Measurements from ENCODE around the gene INPP5A.

INPP5A gene

GRCh38 chr10:132611986-132612385, 74.4 kb downstream of the INPP5A start:
- DNase-seq (ENCODE audit: low read depth): no peak

GRCh38 chr10:132612571-132613504, 75.3 kb downstream of the INPP5A start:
- DNase-seq (ENCODE audit: low read depth): no peak

- no peak for DNase-seq (ENCODE audit: low read depth)
Observed at GRCh38 chr10:132613566-132614348, 76.2 kb downstream of the INPP5A start.

GRCh38 chr10:132614431-132615340, 77.1 kb downstream of the INPP5A start:
- no peak for DNase-seq (ENCODE audit: low read depth)

- no peak for DNase-seq (ENCODE audit: low read depth)
Observed at GRCh38 chr10:132615341-132616169, 78.0 kb downstream of the INPP5A start.

- peak; percentile 37 for DNase-seq (ENCODE audit: low read depth)
Observed at GRCh38 chr10:132616170-132616995, 78.8 kb downstream of the INPP5A start.

- DNase-seq (ENCODE audit: low read depth): no peak
Observed at GRCh38 chr10:132616996-132617736, 79.6 kb downstream of the INPP5A start.

GRCh38 chr10:132617737-132618052, 80.1 kb downstream of the INPP5A start:
- no peak for DNase-seq (ENCODE audit: low read depth)

- no peak for DNase-seq (ENCODE audit: low read depth)
Observed at GRCh38 chr10:132618158-132618919, 80.8 kb downstream of the INPP5A start.

- no peak for DNase-seq (ENCODE audit: low read depth)
Observed at GRCh38 chr10:132619927-132620326, 82.3 kb downstream of the INPP5A start.

GRCh38 chr10:132624061-132624846, 86.7 kb downstream of the INPP5A start:
- no peak for DNase-seq (ENCODE audit: low read depth)

- DNase-seq (ENCODE audit: low read depth): no peak
Observed at GRCh38 chr10:132624847-132625471, 87.4 kb downstream of the INPP5A start.

GRCh38 chr10:132626019-132626760, 88.6 kb downstream of the INPP5A start:
- DNase-seq (ENCODE audit: low read depth): no peak

GRCh38 chr10:132626761-132627665, 89.4 kb downstream of the INPP5A start:
- no peak for DNase-seq (ENCODE audit: low read depth)

- DNase-seq (ENCODE audit: low read depth): no peak
Observed at GRCh38 chr10:132627666-132628531, 90.3 kb downstream of the INPP5A start.

Measured in stimulated activated CD8-positive, alpha-beta memory T cell treated with anti-CD3 and anti-CD28 coated beads, Interleukin-12 subunit alpha, Interleukin-12 subunit beta, amount 100 ng/mL, for 4 hours (primary cell).